ENCODE results near the gene SLC66A2. TPM values are rescaled to one million over a fixed set of nuclear protein-coding genes. Genes with fewer than 3 reads are reported as not detected.

Gene SLC66A2
- total RNA-seq, 1 donor, result 35.8 TPM

- no peak for TF ChIP-seq CTCF (IDR thresholded peaks at IDR 0.05; ENCODE audit: extremely low read depth, low read depth, low read length)
- Histone ChIP-seq H3K4me1 (ENCODE audit: insufficient read depth, low read length) (peaks cover 18% of the 10 kb centered on the region), H3K27ac (ENCODE audit: low read depth, low read length) (peak overlapping the region; percentile 28), H3K79me2 (ENCODE audit: insufficient read depth, low read length) (peaks cover 100% of the 10 kb centered on the region), H3K4me2 (ENCODE audit: insufficient read depth, low read length) (no peak overlapping the region), H3K36me3 (ENCODE audit: insufficient read depth, low read length) (peaks cover 38% of the 10 kb centered on the region), H3K9me3 (ENCODE audit: low read depth, low read length) (no peaks in the 10 kb centered on the region), H4K20me1 (ENCODE audit: insufficient read depth, low read length) (peaks cover 92% of the 10 kb centered on the region), H3K27me3 (ENCODE audit: insufficient read depth, low read length) (no peaks in the 10 kb centered on the region), H3K4me3 (ENCODE audit: insufficient read depth, low read length) (no peak overlapping the region), H2AFZ (ENCODE audit: low read length) (no peak overlapping the region)
- no peak for DNase-seq (ENCODE audit: insufficient read length, low spot score, missing footprints)
Observed at GRCh38 chr18:79982736-79983135, 31.3 kb upstream of the SLC66A2 start.

DNA sequence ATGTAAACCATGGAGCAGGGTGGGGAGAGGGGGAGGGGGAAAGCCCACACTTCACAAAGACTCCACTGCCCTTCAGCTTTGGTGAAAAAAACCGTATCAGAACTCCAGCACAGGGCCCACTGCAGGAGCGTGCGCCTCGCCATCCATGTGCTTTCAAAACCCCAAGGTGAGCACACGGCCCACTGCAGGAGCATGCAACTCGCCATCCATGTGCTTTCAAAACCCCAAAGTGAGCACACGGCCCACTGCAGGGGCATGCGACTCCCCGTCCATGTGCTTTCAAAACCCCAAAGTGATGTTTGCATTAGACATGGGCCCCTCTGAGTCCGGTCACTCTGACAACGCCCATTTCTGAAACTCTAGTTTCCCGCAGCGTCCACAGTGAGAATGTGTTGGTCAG is 29.1 kb upstream of the SLC66A2 start:
- Histone ChIP-seq H2AFZ (ENCODE audit: low read length) (no peak overlapping the region), H3K4me1 (ENCODE audit: insufficient read depth, low read length) (peaks cover 7% of the 10 kb centered on the region), H3K4me2 (ENCODE audit: insufficient read depth, low read length) (no peak overlapping the region), H3K9me3 (ENCODE audit: low read depth, low read length) (no peaks in the 10 kb centered on the region), H4K20me1 (ENCODE audit: insufficient read depth, low read length) (peaks cover 92% of the 10 kb centered on the region), H3K36me3 (ENCODE audit: insufficient read depth, low read length) (peaks cover 42% of the 10 kb centered on the region), H3K27ac (ENCODE audit: low read depth, low read length) (no peak overlapping the region), H3K27me3 (ENCODE audit: insufficient read depth, low read length) (no peaks in the 10 kb centered on the region), H3K79me2 (ENCODE audit: insufficient read depth, low read length) (peaks cover 100% of the 10 kb centered on the region), H3K4me3 (ENCODE audit: insufficient read depth, low read length) (no peak overlapping the region)
- no peak for TF ChIP-seq CTCF (IDR thresholded peaks at IDR 0.05; ENCODE audit: extremely low read depth, low read depth, low read length)
- no peak for DNase-seq (ENCODE audit: insufficient read length, low spot score, missing footprints)

DNA sequence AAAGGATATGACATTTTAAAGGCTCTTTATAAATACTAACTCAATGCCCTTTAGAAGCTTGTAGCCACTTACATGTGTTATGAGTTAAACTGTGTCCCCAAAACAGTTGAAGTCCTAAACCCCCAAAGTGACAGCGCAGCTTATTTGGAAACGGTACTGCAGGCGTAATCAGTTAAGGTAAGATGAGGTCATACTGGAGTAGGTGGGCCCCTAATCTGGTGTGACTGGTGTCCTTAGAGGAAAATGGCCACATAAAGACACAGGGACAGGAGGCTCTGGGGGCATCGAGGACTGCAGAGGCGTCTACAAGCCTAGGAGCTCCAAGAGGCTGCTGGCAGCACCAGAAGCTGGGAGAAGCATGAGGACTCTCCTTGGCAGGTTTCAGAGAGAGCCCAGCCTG is 28.4 kb upstream of the SLC66A2 start:
- Histone ChIP-seq H2AFZ (ENCODE audit: low read length) (no peak overlapping the region), H3K4me2 (ENCODE audit: insufficient read depth, low read length) (no peak overlapping the region), H3K4me1 (ENCODE audit: insufficient read depth, low read length) (peaks cover 7% of the 10 kb centered on the region), H3K36me3 (ENCODE audit: insufficient read depth, low read length) (peaks cover 38% of the 10 kb centered on the region), H3K79me2 (ENCODE audit: insufficient read depth, low read length) (peaks cover 100% of the 10 kb centered on the region), H3K27me3 (ENCODE audit: insufficient read depth, low read length) (no peaks in the 10 kb centered on the region), H3K9me3 (ENCODE audit: low read depth, low read length) (no peaks in the 10 kb centered on the region), H3K4me3 (ENCODE audit: insufficient read depth, low read length) (no peak overlapping the region), H3K27ac (ENCODE audit: low read depth, low read length) (no peak overlapping the region), H4K20me1 (ENCODE audit: insufficient read depth, low read length) (peaks cover 92% of the 10 kb centered on the region)
- TF ChIP-seq CTCF (IDR thresholded peaks at IDR 0.05; ENCODE audit: extremely low read depth, low read depth, low read length), result no peak
- no peak for DNase-seq (ENCODE audit: insufficient read length, low spot score, missing footprints)

- Histone ChIP-seq H3K27me3 (ENCODE audit: insufficient read depth, low read length) (no peaks in the 10 kb centered on the region), H2AFZ (ENCODE audit: low read length) (no peak overlapping the region), H3K36me3 (ENCODE audit: insufficient read depth, low read length) (peaks cover 50% of the 10 kb centered on the region), H3K4me2 (ENCODE audit: insufficient read depth, low read length) (no peak overlapping the region), H3K4me1 (ENCODE audit: insufficient read depth, low read length) (no peaks in the 10 kb centered on the region), H4K20me1 (ENCODE audit: insufficient read depth, low read length) (peaks cover 77% of the 10 kb centered on the region), H3K79me2 (ENCODE audit: insufficient read depth, low read length) (peaks cover 96% of the 10 kb centered on the region), H3K4me3 (ENCODE audit: insufficient read depth, low read length) (no peak overlapping the region), H3K27ac (ENCODE audit: low read depth, low read length) (no peak overlapping the region), H3K9me3 (ENCODE audit: low read depth, low read length) (no peaks in the 10 kb centered on the region)
- DNase-seq (ENCODE audit: insufficient read length, low spot score, missing footprints), result no peak
- TF ChIP-seq CTCF (IDR thresholded peaks at IDR 0.05; ENCODE audit: extremely low read depth, low read depth, low read length), result no peak
Observed at GRCh38 chr18:79975985-79976680, 24.7 kb upstream of the SLC66A2 start.

Measured in osteoblast (primary cell).